SK-N-SH treated with all-trans-retinoic acid at 6 μM for 48 hours (cell line): ENCODE results near the gene CDON.

ENCODE experiments used
- ATAC-seq: fragments of 200-7000 bp; cut with Tn5 transposase; 3 replicates; pipeline ENCODE4 v1.9.1; 2020; ENCODE audit warnings: mild to moderate bottlenecking, moderate library complexity
- ARNTL ChIP-seq: fragments of 450-650 bp; formaldehyde crosslinking; IDR thresholded peaks from 2 replicates; pipeline ENCODE4 v1.5.0; 2020; ENCODE audit warnings: low read depth, mild to moderate bottlenecking, moderate library complexity, borderline replicate concordance
- BACH2 ChIP-seq: fragments of 250-450 bp; sonication (Bioruptor Pico); IDR thresholded peaks from 2 replicates; pipeline ENCODE4 v1.9.0; 2021; ENCODE audit warnings: mild to moderate bottlenecking, borderline replicate concordance
- CSDC2 ChIP-seq: fragments of 250-450 bp; sonication (Bioruptor Pico); IDR thresholded peaks from 2 replicates; pipeline ENCODE4 v1.5.0; 2020; ENCODE audit warnings: mild to moderate bottlenecking, moderate library complexity
- CSRNP3 ChIP-seq: fragments of 250-450 bp; sonication (Bioruptor Pico); IDR thresholded peaks from 2 replicates; pipeline ENCODE4 v1.5.1; 2021; ENCODE audit warnings: mild to moderate bottlenecking, moderate library complexity
- ESRRG ChIP-seq: fragments of 250-450 bp; sonication (Bioruptor Pico); IDR thresholded peaks from 2 replicates; pipeline ENCODE4 v1.6.1; 2021; ENCODE audit warnings: mild to moderate bottlenecking
- GLIS3 ChIP-seq: fragments of 250-450 bp; sonication (Bioruptor Pico); IDR thresholded peaks from 2 replicates; pipeline ENCODE4 v1.5.0; 2020; ENCODE audit warnings: mild to moderate bottlenecking, moderate library complexity
- ISL1 ChIP-seq: fragments of 250-450 bp; sonication (Bioruptor Pico); IDR thresholded peaks from 2 replicates; pipeline ENCODE4 v2.1.2; 2022; ENCODE audit warnings: mild to moderate bottlenecking, moderate library complexity
- OSR1 ChIP-seq: fragments of 250-450 bp; sonication (Bioruptor Pico); IDR thresholded peaks from 2 replicates; pipeline ENCODE4 v1.8.0; 2022; ENCODE audit warnings: moderate library complexity, mild to moderate bottlenecking, inconsistent platforms
- PATZ1 ChIP-seq: fragments of 250-450 bp; sonication (Bioruptor Pico); IDR thresholded peaks from 2 replicates; pipeline ENCODE4 v1.8.0; 2020; ENCODE audit warnings: mild to moderate bottlenecking, moderate library complexity, borderline replicate concordance
- PPARA ChIP-seq: fragments of 250-450 bp; sonication (Bioruptor Pico); IDR thresholded peaks from 2 replicates; pipeline ENCODE4 v1.5.0; 2020; ENCODE audit warnings: mild to moderate bottlenecking, borderline replicate concordance
- RARB ChIP-seq: fragments of 250-450 bp; sonication (Bioruptor Pico); IDR thresholded peaks from 2 replicates; pipeline ENCODE4 v1.8.0; 2021; ENCODE audit warnings: mild to moderate bottlenecking, moderate library complexity
- SNAI2 ChIP-seq: fragments of 250-450 bp; sonication (Bioruptor Pico); IDR thresholded peaks from 2 replicates; pipeline ENCODE4 v1.5.0; 2020; ENCODE audit warnings: mild to moderate bottlenecking, moderate library complexity
- TCF4 ChIP-seq: fragments of 250-450 bp; sonication (Bioruptor Pico); IDR thresholded peaks from 2 replicates; pipeline ENCODE4 v1.8.0; 2021; ENCODE audit warnings: mild to moderate bottlenecking, moderate library complexity, borderline replicate concordance
- TOX ChIP-seq: fragments of 250-450 bp; sonication (Bioruptor Pico); IDR thresholded peaks from 2 replicates; pipeline ENCODE4 v1.8.0; 2021; ENCODE audit warnings: mild to moderate bottlenecking, moderate library complexity, borderline replicate concordance
- ZFP3 ChIP-seq: fragments of 250-450 bp; sonication (Bioruptor Pico); IDR thresholded peaks from 2 replicates; pipeline ENCODE4 v1.5.0; 2020; ENCODE audit warnings: mild to moderate bottlenecking, moderate library complexity
- ZFP30 ChIP-seq: fragments of 450-650 bp; formaldehyde crosslinking; IDR thresholded peaks from 2 replicates; pipeline ENCODE4 v1.5.0; 2022; ENCODE audit warnings: mild to moderate bottlenecking, moderate library complexity
- ZNF565 ChIP-seq: fragments of 450-650 bp; formaldehyde crosslinking; conservative IDR thresholded peaks from 2 replicates; pipeline ENCODE4 v1.5.0; 2020; ENCODE audit warnings: low read depth, mild to moderate bottlenecking, moderate library complexity
- ZNF70 ChIP-seq: fragments of 450-650 bp; formaldehyde crosslinking; IDR thresholded peaks from 2 replicates; pipeline ENCODE4 v1.5.0; 2020; ENCODE audit warnings: mild to moderate bottlenecking, moderate library complexity
- ZNF8 ChIP-seq: fragments of 450-650 bp; formaldehyde crosslinking; IDR thresholded peaks from 2 replicates; pipeline ENCODE4 v1.5.0; 2020; ENCODE audit warnings: mild to moderate bottlenecking, moderate library complexity
- TF ChIP-seq, protein P1 (sequence below): fragments of 250-450 bp; sonication (Bioruptor Pico); IDR thresholded peaks from 2 replicates; pipeline ENCODE4 v1.5.1; 2020; ENCODE audit warnings: low read depth, mild to moderate bottlenecking, moderate library complexity
- TF ChIP-seq, protein P2 (sequence below): fragments of 250-450 bp; sonication (Bioruptor Pico); IDR thresholded peaks from 2 replicates; pipeline ENCODE4 v1.5.0; 2020; ENCODE audit warnings: mild to moderate bottlenecking, moderate library complexity

CDON gene

DNA sequence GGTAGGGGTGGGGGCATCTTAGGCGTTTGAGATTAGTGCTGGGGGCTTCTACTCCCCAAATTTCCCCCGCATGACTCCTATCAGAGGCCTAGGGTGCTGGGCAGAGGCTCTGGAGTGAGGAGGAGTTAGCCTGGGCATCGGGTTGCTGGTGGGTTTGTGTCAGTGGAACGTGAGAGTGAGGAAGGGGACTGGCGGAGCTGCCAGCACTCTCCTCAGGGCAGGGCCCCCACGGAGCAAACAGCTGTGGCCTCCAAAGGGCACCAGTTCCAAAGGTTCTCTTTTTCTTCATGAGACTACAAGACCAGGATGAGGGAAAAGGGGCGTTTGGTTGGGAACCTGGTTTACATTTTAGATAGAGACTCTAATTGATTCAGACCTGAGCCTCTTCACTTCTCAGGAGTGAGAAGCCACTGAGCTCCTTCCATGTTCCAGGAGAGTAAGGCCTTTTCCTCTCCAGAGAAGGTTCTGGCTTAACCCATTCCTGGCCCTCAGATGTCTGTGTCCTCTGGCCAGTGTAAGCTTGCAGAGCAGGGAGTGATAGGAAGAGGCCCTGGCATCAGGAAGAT lies 35.6 kb upstream of the CDON start:
- TF ChIP-seq OSR1: no peak
- TF ChIP-seq RARB (CRISPR knock-in tag): no peak
- TF ChIP-seq ZNF565 (CRISPR knock-in tag): no peak
- no peak for TF ChIP-seq ARNTL (CRISPR knock-in tag)
- TF ChIP-seq ZNF8: no peak
- TF ChIP-seq, all 23 proteins: peak for 0
- ATAC-seq: peak; percentile 70

DNA sequence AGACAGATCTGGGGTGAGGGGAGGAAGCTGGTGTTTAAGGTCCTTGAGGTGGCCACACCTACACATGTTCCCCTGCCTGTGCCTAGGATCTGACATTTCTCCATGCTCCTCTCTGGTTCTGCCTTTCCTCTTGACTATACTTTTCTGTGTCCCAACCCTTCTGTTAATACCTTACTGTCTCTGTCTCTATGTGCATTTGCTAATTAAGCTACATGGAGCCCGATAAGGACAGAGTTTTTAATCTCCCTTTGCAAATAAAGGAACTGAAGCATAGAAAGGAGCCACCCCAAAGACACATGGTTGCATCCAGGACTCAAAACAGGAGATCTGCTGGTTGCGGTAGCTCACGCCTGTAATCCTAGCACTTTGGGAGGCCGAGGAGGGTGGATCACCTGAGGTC lies 33.1 kb upstream of the CDON start:
- no peak for ATAC-seq
- TF ChIP-seq OSR1 (no peak), BACH2 (CRISPR knock-in tag) (no peak), ZFP30 (CRISPR knock-in tag) (no peak), ZFP3 (no peak), TCF4 (CRISPR knock-in tag) (no peak), ISL1 (CRISPR knock-in tag) (no peak), ZNF70 (CRISPR knock-in tag) (no peak), ESRRG (CRISPR knock-in tag) (no peak), RARB (CRISPR knock-in tag) (no peak), SNAI2 (CRISPR knock-in tag) (no peak)

GRCh38 chr11:126090452-126090851 lies 27.8 kb upstream of the CDON start:
- TF ChIP-seq ZNF565 (CRISPR knock-in tag) (no peak), CSRNP3 (CRISPR knock-in tag) (no peak), PPARA (CRISPR knock-in tag) (no peak), ARNTL (CRISPR knock-in tag) (no peak), TCF4 (CRISPR knock-in tag) (no peak), TOX (CRISPR knock-in tag) (no peak), OSR1 (no peak), CSDC2 (CRISPR knock-in tag) (no peak), ZNF8 (no peak), ISL1 (CRISPR knock-in tag) (no peak)
- TF ChIP-seq, protein P1, sequence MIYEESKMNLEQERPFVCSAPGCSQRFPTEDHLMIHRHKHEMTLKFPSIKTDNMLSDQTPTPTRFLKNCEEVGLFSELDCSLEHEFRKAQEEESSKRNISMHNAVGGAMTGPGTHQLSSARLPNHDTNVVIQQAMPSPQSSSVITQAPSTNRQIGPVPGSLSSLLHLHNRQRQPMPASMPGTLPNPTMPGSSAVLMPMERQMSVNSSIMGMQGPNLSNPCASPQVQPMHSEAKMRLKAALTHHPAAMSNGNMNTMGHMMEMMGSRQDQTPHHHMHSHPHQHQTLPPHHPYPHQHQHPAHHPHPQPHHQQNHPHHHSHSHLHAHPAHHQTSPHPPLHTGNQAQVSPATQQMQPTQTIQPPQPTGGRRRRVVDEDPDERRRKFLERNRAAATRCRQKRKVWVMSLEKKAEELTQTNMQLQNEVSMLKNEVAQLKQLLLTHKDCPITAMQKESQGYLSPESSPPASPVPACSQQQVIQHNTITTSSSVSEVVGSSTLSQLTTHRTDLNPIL (CRISPR knock-in tag): no peak
- TF ChIP-seq, protein P2, sequence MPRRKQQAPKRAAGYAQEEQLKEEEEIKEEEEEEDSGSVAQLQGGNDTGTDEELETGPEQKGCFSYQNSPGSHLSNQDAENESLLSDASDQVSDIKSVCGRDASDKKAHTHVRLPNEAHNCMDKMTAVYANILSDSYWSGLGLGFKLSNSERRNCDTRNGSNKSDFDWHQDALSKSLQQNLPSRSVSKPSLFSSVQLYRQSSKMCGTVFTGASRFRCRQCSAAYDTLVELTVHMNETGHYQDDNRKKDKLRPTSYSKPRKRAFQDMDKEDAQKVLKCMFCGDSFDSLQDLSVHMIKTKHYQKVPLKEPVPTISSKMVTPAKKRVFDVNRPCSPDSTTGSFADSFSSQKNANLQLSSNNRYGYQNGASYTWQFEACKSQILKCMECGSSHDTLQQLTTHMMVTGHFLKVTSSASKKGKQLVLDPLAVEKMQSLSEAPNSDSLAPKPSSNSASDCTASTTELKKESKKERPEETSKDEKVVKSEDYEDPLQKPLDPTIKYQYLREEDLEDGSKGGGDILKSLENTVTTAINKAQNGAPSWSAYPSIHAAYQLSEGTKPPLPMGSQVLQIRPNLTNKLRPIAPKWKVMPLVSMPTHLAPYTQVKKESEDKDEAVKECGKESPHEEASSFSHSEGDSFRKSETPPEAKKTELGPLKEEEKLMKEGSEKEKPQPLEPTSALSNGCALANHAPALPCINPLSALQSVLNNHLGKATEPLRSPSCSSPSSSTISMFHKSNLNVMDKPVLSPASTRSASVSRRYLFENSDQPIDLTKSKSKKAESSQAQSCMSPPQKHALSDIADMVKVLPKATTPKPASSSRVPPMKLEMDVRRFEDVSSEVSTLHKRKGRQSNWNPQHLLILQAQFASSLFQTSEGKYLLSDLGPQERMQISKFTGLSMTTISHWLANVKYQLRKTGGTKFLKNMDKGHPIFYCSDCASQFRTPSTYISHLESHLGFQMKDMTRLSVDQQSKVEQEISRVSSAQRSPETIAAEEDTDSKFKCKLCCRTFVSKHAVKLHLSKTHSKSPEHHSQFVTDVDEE (CRISPR knock-in tag): no peak
- ATAC-seq: no peak

GRCh38 chr11:126088999-126089398 lies 26.3 kb upstream of the CDON start:
- TF ChIP-seq SNAI2 (CRISPR knock-in tag) (no peak), ZNF565 (CRISPR knock-in tag) (no peak), ISL1 (CRISPR knock-in tag) (no peak), BACH2 (CRISPR knock-in tag) (no peak), OSR1 (no peak), ARNTL (CRISPR knock-in tag) (no peak), ZNF8 (no peak), GLIS3 (CRISPR knock-in tag) (no peak), RARB (CRISPR knock-in tag) (no peak), PATZ1 (CRISPR knock-in tag) (no peak), ESRRG (CRISPR knock-in tag) (no peak), TCF4 (CRISPR knock-in tag) (no peak), ZFP3 (no peak)
- TF ChIP-seq, protein P1 (CRISPR knock-in tag): no peak
- TF ChIP-seq, protein P2 (CRISPR knock-in tag): no peak
- no peak for ATAC-seq
